SW 1271 (cell line): ENCODE data around the gene LY6G6C.

ENCODE experiments used
- DNase-seq, 2 experiments: peaks; one replicate each; lab custom pipeline; 2025; lab: John Stamatoyannopoulos, UW

LY6G6C gene

GRCh38 chr6:31680226-31681134, 41.1 kb downstream of the LY6G6C start, which contains the start of gene LY6G5C:
LY6G5C (minus strand) TSS chr6:31681067; CDS start chr6:31680373, 694 bp downstream.
- peak in 1 of 2 experiments; percentile 86 for DNase-seq

DNA sequence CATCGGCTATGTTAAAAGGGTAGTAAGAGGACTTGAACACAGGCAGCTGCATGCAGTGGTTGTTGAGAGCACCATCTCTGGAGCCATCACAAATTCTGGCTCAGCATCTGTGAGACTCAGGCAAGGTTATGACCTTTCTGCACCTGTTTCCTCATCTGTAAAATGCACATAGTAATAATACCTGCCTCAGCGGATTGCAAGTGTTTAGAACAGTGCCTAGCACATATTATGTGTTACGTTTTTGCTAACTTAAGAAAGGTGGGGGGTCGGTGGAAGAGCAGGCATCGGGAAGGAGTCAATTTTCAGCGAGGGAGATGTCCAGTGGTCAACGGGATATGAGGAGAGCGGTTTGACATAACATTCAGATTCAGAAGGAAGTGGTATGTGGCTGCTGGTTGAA, 43.6 kb downstream of the LY6G6C start:
- no peak for DNase-seq

GRCh38 chr6:31676904-31677303, 44.6 kb downstream of the LY6G6C start:
- DNase-seq, result no peak

GRCh38 chr6:31676322-31676903, 45.1 kb downstream of the LY6G6C start:
- DNase-seq, result no peak

GRCh38 chr6:31669676-31670075, 51.9 kb downstream of the LY6G6C start, which contains the start of gene LY6G5B:
LY6G5B (plus strand) TSS chr6:31669976; CDS start chr6:31670951, 975 bp downstream.
- no peak for DNase-seq
